ENCODE data around the gene RPLP2. TPM values are rescaled to one million over a fixed set of nuclear protein-coding genes. Genes with fewer than 3 reads are reported as not detected.

RPLP2 gene
- total RNA-seq, 1 experiment from 2014 or later: 1,145 TPM

DNA sequence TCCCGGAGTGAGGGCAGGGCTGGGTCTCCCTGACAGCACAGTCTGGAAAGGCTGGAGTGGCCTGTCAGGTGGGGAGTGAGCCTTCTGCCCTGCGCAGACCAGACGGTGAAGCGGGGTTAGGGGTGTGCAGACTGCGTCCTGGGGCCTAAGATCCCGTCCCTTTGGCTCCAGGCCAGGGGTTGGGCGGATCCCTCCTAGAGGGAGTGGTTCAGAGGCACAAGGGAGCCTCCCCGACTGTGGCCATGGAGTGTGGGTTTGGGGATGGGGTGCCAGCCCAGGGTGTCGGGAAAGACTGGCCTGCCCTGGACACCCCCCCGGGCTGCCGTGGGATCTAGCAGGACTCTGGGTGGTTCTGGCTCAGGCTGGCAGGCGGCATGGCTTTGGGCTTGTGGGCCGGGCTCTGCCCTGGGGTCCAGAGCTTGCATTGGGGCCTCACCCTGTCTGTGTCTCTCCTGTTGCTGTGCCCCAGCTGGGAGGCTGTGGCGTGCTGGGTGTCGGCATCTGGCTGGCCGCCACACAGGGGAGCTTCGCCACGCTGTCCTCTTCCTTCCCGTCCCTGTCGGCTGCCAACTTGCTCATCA lies 52.4 kb downstream of the RPLP2 start:
- no peak for DNase-seq (ENCODE audit: low read depth)

Small RNA genes lying within 50 kb of the gene (small RNA-seq; reads per million reads assigned to genes)
- not detected for gene SNORA52

Other genes with a start within 250 kb of the RPLP2 start
- gene LMNTD2, start 249.2 kb upstream of the RPLP2 start, total RNA-seq (2014; rRNA removed; shearing (Covaris generic)): 0.08 TPM in 1 of 2 replicates, not detected in the other
- 17.5 and 18.8 TPM in 2 replicates for gene RASSF7, start 249.0 kb upstream of the RPLP2 start, total RNA-seq (2014; rRNA removed; shearing (Covaris generic))
- 37.0 and 40.5 TPM in 2 replicates for gene PHRF1, start 233.5 kb upstream of the RPLP2 start, total RNA-seq (2014; rRNA removed; shearing (Covaris generic))
- gene IRF7, start 194.0 kb upstream of the RPLP2 start, total RNA-seq (2014; rRNA removed; shearing (Covaris generic)): not detected in 2 replicates
- not detected in 2 replicates for gene CDHR5, start 185.0 kb upstream of the RPLP2 start, total RNA-seq (2014; rRNA removed; shearing (Covaris generic))
- gene SCT, start 182.8 kb upstream of the RPLP2 start, total RNA-seq (2014; rRNA removed; shearing (Covaris generic)): not detected in 2 replicates
- gene DRD4, start 172.7 kb upstream of the RPLP2 start, total RNA-seq (2014; rRNA removed; shearing (Covaris generic)): 0.31 and 0.50 TPM in 2 replicates
- gene DEAF1, start 114.7 kb upstream of the RPLP2 start, total RNA-seq (2014; rRNA removed; shearing (Covaris generic)): 64.5 and 75.0 TPM in 2 replicates
- gene TMEM80, start 114.2 kb upstream of the RPLP2 start, total RNA-seq (2014; rRNA removed; shearing (Covaris generic)): 23.6 and 27.9 TPM in 2 replicates
- gene EPS8L2, start 103.7 kb upstream of the RPLP2 start, total RNA-seq (2014; rRNA removed; shearing (Covaris generic)): 38.3 and 42.6 TPM in 2 replicates
- 235 and 266 TPM in 2 replicates for gene TALDO1, start 62.5 kb upstream of the RPLP2 start, total RNA-seq (2014; rRNA removed; shearing (Covaris generic))
- gene GATD1, start 32.5 kb upstream of the RPLP2 start, total RNA-seq (2014; rRNA removed; shearing (Covaris generic)): 19.6 and 27.6 TPM in 2 replicates
- 0.53 and 1.0 TPM in 2 replicates for gene CEND1, start 19.9 kb upstream of the RPLP2 start, total RNA-seq (2014; rRNA removed; shearing (Covaris generic))
- 33.9 and 47.5 TPM in 2 replicates for gene SLC25A22, start 11.7 kb upstream of the RPLP2 start, total RNA-seq (2014; rRNA removed; shearing (Covaris generic))
- 7.4 and 12.3 TPM in 2 replicates for gene PIDD1, start 4.7 kb upstream of the RPLP2 start, total RNA-seq (2014; rRNA removed; shearing (Covaris generic))
- 18.1 and 39.0 TPM in 2 replicates for gene PNPLA2, start 8.9 kb downstream of the RPLP2 start, total RNA-seq (2014; rRNA removed; shearing (Covaris generic))
- not detected in 2 replicates for gene CRACR2B, start 18.0 kb downstream of the RPLP2 start, total RNA-seq (2014; rRNA removed; shearing (Covaris generic))
- gene CD151, start 23.0 kb downstream of the RPLP2 start, total RNA-seq (2014; rRNA removed; shearing (Covaris generic)): 483 and 506 TPM in 2 replicates
- gene POLR2L, start 32.6 kb downstream of the RPLP2 start, total RNA-seq (2014; rRNA removed; shearing (Covaris generic)): 537 and 672 TPM in 2 replicates
- gene TSPAN4, start 32.9 kb downstream of the RPLP2 start, total RNA-seq (2014; rRNA removed; shearing (Covaris generic)): 178 and 205 TPM in 2 replicates
- 25.9 and 43.4 TPM in 2 replicates for gene CHID1, start 100.8 kb downstream of the RPLP2 start, total RNA-seq (2014; rRNA removed; shearing (Covaris generic))
- 19.1 and 24.9 TPM in 2 replicates for gene AP2A2, start 115.9 kb downstream of the RPLP2 start, total RNA-seq (2014; rRNA removed; shearing (Covaris generic))
- gene MUC6, start 226.8 kb downstream of the RPLP2 start, total RNA-seq (2014; rRNA removed; shearing (Covaris generic)): not detected in 2 replicates

Measured in HT1080 (cell line).